HG03354 (cell line): ENCODE measurements around the gene SEMA3D.

Experiments used
- ATAC-seq: cut with Tn5 transposase; IDR thresholded peaks from one replicate; pipeline ENCODE4 v1.9.1; 2021; ENCODE audit warnings: mild to moderate bottlenecking; ENCODE audit not compliant: unreplicated experiment, poor library complexity, severe bottlenecking

Gene SEMA3D

GRCh38 chr7:85186521-85187241 lies at the start of gene SEMA3D:
SEMA3D (minus strand) TSS chr7:85187056; CDS start chr7:85121891, 65,165 bp downstream.
- ATAC-seq, result peak; percentile 96

DNA sequence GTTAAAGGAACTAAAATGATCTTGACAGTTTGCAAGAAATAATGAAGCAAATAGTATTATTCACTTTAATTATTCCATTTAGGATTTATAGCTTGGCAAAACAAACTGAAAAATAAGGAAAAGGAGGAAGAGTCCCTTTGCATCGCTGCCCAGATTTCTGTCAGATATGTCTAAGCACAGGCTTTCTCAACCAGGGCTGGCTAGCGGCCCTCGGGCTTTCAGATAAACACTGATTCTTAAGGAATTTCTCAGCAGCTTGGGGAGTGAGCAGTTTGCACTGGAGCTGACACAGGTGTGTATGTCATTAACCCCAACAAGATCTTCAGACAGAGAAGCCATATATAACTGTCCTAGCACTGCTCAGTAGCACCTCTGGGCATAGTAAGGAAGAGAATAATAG lies 47.9 kb upstream of the SEMA3D start:
- ATAC-seq, result no peak

DNA sequence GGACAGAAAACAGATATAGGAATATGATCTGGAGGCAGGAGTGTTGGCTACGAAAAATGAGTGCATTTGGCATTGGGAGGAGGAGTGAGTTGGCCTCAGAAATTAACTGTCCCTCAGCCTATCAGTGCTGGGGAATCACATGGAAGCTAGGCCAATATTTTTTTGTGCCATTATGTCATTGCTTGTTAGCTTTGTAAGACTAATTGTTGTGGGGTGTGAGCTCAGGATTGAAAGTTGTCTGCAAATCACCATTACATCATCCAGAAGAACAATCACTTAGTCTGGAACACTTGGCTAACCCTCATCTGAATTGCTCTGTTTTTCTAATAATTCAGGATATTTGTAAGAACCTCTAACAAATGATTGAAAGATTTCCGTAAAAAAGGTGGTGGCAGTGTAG lies 45.2 kb upstream of the SEMA3D start:
- no peak for ATAC-seq

- ATAC-seq, result no peak
Measured at GRCh38 chr7:85230623-85231022, 43.8 kb upstream of the SEMA3D start.

GRCh38 chr7:85229544-85229943 lies 42.7 kb upstream of the SEMA3D start:
- no peak for ATAC-seq

DNA sequence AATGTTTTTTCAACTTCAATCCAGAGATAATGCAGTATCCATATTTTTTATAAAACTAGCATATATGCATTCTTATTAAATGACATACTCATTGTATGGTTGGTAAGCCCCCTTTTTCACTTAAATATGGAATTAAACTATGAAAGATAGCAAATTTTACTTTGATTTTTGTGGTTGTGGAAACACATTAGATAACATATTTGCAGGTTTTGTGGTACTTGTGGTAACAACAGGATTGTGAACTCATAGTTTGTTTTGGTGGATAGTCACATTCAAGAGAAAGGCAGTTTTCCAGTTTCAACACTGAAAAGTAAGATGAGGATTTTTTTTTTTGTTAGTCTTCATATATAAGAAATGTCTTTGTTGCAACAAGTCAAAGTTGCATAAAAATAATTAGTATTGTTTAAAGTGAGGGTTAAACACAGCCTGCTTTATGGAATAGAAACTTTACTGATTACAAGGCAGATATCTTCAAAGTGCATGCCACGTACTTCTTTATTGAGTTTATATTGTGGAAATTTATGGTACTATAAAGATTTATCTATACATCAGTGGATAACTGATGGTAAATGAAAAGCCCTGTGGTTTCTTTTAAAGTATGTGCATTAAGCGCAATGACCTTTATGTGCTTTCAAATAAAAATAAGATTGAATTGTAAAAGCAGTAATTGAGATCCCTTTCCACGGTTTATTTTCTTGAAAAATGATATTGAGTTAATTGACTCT lies 39.7 kb upstream of the SEMA3D start:
- no peak for ATAC-seq

DNA sequence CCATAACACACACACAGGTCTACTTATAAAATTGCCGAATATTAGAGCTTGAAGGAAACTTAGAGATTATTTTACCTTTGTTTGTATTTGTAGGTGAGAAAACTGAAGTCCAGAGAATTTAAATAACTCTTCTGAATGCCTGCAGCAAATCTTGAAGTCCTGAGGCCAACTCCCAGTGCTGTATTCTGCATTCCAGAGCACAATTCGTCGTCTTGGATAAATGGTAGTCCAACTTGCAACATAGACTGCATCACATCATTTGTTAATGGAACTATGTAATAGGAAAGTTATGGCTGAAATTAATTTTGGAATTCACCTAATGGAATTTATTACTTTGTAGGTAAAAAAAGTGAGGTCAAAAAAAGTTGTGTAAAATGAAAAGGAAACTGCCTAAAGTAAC lies 37.3 kb upstream of the SEMA3D start:
- ATAC-seq, result no peak

GRCh38 chr7:85222522-85222921 lies 35.7 kb upstream of the SEMA3D start:
- no peak for ATAC-seq

DNA sequence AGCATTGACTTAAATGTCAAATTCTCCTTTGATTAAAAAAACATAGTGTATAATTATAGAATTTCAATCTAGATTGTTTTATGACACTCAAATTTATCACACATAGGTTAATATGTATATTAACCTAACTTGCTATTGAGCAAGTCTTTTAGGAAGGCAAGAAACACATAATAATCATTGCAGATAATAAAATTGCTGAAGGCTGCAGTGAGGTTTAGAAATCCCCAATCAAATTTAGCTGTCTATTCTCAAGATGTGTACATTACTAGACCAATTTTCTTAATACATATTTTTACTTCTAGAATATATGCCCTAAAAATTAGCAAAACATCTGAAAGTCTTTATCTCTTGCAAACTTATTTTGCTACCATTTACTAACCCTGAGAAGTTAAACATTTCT lies 34.9 kb upstream of the SEMA3D start:
- ATAC-seq, result no peak

GRCh38 chr7:85220651-85221050 lies 33.8 kb upstream of the SEMA3D start:
- no peak for ATAC-seq

DNA sequence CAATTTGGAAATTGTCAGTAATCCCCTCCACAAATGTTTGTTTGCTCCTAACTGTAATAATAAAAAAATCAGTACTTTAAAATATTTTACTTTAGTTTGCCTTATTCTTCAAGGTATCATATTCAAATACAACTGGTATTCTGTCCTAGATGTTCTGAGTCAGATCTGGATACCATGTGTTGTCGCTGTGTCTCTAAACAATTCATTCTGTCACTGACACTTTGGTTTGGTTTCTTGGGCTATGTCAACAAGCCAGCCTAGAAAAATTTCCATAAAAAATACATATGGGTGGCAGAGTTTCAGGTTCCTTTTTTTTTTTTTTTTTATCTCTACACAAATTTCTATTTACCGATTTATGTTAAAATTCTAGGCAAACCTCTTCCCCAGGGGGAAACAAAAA lies 33.2 kb upstream of the SEMA3D start:
- ATAC-seq, result no peak

DNA sequence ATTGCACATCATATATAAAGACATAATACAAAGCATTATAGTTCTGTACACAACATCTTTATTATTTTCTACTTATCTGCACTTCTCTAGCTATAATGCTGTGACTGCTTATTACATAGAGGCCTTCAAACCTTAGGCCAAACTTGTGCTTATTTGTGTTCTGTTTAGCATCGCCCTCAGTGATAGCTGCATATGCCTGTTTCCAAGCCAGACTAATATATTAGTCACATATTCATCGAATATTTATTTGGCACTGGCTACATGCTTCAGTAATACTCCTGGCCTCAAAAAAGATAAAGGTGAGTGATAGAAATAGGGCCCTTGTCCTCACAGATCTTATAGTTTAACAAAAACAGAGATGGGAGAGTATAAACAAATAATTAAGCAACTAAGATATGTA lies 30.2 kb upstream of the SEMA3D start:
- ATAC-seq, result no peak

DNA sequence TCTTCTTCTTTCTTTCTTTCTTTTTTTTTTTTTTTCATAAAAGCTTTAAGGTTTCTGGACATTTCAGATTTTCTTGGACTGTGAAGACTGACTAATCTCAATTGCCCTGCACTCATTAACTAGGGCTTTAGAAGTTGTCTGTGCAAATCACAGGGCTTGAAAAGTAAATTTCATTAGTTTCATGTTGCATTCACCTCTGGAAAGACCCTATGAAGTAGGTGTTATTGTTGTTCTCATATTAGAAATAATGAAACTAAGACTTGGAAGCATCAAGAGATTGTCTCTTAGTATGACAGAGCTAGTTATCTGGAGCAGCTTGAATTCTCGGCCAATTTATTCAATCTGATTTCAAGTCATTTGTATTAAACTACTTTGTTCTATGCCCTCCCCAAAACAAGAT lies 28.2 kb upstream of the SEMA3D start:
- peak; percentile 87 for ATAC-seq

GRCh38 chr7:85213500-85213899 lies 26.6 kb upstream of the SEMA3D start:
- no peak for ATAC-seq

DNA sequence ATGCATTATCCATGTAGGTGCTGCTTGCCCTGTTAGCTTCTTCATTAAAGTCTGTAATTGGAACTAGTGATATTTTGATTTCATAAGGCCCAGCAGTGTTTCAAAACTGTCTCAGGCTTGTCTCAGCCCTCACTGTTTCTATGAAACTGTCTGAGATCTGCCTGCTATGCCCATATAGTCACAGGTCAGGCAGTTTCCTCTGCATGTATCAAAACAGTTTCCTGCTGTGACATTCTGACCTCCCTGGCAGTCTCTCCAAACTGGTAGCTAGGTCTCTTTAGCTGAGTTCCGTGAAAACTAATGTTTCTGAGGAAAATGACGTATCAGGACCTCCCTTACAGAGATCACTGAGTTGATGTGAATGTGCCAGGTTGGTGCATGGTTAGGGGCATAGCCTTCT lies 18.9 kb upstream of the SEMA3D start:
- no peak for ATAC-seq

GRCh38 chr7:85204496-85204895 lies 17.6 kb upstream of the SEMA3D start:
- no peak for ATAC-seq

- no peak for ATAC-seq
Measured at GRCh38 chr7:85204061-85204460, 17.2 kb upstream of the SEMA3D start.

DNA sequence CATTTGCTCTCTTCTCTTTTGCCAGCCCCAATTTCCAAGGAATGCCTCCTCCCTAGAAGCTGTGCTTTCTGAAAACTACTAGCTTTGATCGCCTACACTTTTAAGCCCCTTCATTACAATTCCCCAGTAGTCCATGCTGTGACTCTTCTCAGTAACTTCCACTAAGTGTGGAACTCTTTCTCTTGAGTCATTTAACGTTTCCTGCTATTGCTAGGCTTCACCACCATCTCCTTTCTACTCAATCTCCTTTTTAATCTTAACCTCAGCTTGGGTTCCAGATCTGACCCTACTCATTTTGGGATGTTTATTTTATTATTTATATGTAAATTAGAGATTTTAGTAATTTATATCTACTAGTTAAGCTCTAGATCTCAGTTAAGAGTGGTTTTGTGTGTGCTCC lies 14.4 kb upstream of the SEMA3D start:
- no peak for ATAC-seq

DNA sequence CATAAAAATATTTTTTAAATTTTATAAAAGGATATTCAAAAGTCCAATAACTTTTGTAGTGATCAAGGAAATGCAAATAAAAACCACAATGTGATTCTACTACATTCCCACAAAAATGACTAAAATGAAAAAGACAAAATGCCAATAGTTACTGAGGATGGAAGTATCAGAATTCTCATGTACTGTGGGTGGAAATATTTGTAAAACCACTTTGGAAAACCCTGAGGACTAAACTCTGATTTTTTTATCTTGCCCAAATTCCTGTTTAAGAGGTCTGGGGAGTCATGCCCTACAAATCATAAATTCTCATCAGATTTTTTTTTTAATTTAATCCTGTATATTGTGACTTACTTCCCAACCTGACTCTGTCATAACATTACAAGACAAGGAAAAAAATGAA lies 9.8 kb upstream of the SEMA3D start:
- ATAC-seq, result no peak

- no peak for ATAC-seq
Measured at GRCh38 chr7:85191383-85191782, 4.5 kb upstream of the SEMA3D start.

- ATAC-seq, result peak; percentile 55
Measured at GRCh38 chr7:85186083-85186520, 754 bp downstream of the SEMA3D start.
